DOHH2 (cell line): ENCODE results near the gene TMEM250.

Source experiments
- H3F3A ChIP-seq: fragments of 200-600 bp; sonication (generic), shearing (Covaris generic); 2 replicates; pipeline ENCODE4 v1.6.0; 2016; ENCODE audit warnings: antibody characterized with exemption, mild to moderate bottlenecking; ENCODE audit not compliant: control insufficient read depth, insufficient read depth
- H3K27ac ChIP-seq: fragments of 200-600 bp; sonication (generic); 2 replicates; pipeline ENCODE4 v1.5.1; 2014; ENCODE audit warnings: low read depth, mild to moderate bottlenecking, low read length, moderate library complexity
- H3K27me3 ChIP-seq: fragments of 200-600 bp; sonication (generic); 2 replicates; pipeline ENCODE4 v1.6.1; 2014; ENCODE audit warnings: mild to moderate bottlenecking, low read length, mixed read lengths; ENCODE audit not compliant: control insufficient read depth
- H3K36me3 ChIP-seq: fragments of 200-600 bp; sonication (generic); 2 replicates; pipeline ENCODE4 v1.6.1; 2014; ENCODE audit warnings: mild to moderate bottlenecking, low read length, moderate library complexity, mixed read lengths; ENCODE audit not compliant: control insufficient read depth
- H3K4me1 ChIP-seq: fragments of 200-600 bp; sonication (generic); 2 replicates; pipeline ENCODE4 v1.6.1; 2014; ENCODE audit warnings: mild to moderate bottlenecking, low read length, mixed read lengths; ENCODE audit not compliant: control insufficient read depth
- H3K4me2 ChIP-seq: fragments of 200-600 bp; sonication (generic); 2 replicates; pipeline ENCODE4 v1.6.0; 2014; ENCODE audit warnings: mild to moderate bottlenecking, low read length, moderate library complexity
- H3K4me3 ChIP-seq: fragments of 200-600 bp; sonication (generic); 2 replicates; pipeline ENCODE4 v1.5.1; 2014; ENCODE audit warnings: mild to moderate bottlenecking, low read length, mixed read lengths
- H3K79me2 ChIP-seq: fragments of 200-600 bp; sonication (generic); 2 replicates; pipeline ENCODE4 v1.6.1; 2014; ENCODE audit warnings: mild to moderate bottlenecking, low read length, mixed read lengths; ENCODE audit not compliant: control insufficient read depth
- H3K9me2 ChIP-seq: fragments of 200-600 bp; sonication (generic); replicated peaks from 2 replicates; pipeline ENCODE4 v1.6.1; 2014; ENCODE audit warnings: mild to moderate bottlenecking, low read length, mixed read lengths; ENCODE audit not compliant: control insufficient read depth
- H3K9me3 ChIP-seq: fragments of 200-600 bp; sonication (generic); 2 replicates; pipeline ENCODE4 v1.6.1; 2014; ENCODE audit warnings: antibody characterized with exemption, low read length, mixed read lengths; ENCODE audit not compliant: control insufficient read depth, insufficient read depth
- H4K20me1 ChIP-seq: fragments of 200-600 bp; sonication (generic); 2 replicates; pipeline ENCODE4 v1.6.0; 2014; ENCODE audit warnings: low read depth, mild to moderate bottlenecking, antibody characterized with exemption, low read length, moderate library complexity; ENCODE audit not compliant: control insufficient read depth, insufficient read depth
- CTCF ChIP-seq: fragments of 200-600 bp; sonication (generic); IDR thresholded peaks from one replicate; pipeline ENCODE4 v1.5.1; 2014; ENCODE audit warnings: antibody characterized with exemption, mild to moderate bottlenecking, low read depth, low read length; ENCODE audit not compliant: poor library complexity, severe bottlenecking
- EZH2phosphoT487 ChIP-seq: fragments of 200-600 bp; sonication (generic); IDR thresholded peaks from 2 replicates; pipeline ENCODE4 v1.6.1; 2017; ENCODE audit warnings: borderline replicate concordance, mild to moderate bottlenecking, antibody characterized with exemption, low read length, moderate library complexity, mixed read lengths

The TMEM250 gene

GRCh38 chr9:136156209-136157120 lies 37.8 kb upstream of the TMEM250 start:
- H3K9me2 ChIP-seq = no peaks in the 10 kb centered on the region
- no peaks in the 10 kb centered on the region for H4K20me1 ChIP-seq
- H3K36me3 ChIP-seq = no peaks in the 10 kb centered on the region
- no peaks in the 10 kb centered on the region for H3F3A ChIP-seq
- H3K27me3 ChIP-seq = no peaks in the 10 kb centered on the region
- H3K9me3 ChIP-seq = no peaks in the 10 kb centered on the region
- H3K79me2 ChIP-seq = no peaks in the 10 kb centered on the region
- H3K27ac ChIP-seq = no peak overlapping the region
- H3K4me2 ChIP-seq = no peak overlapping the region
- H3K4me1 ChIP-seq = no peaks in the 10 kb centered on the region
- H3K4me3 ChIP-seq = no peak overlapping the region
- TF ChIP-seq EZH2phosphoT487 (no peak), CTCF (no peak)

- Histone ChIP-seq H3F3A (no peaks in the 10 kb centered on the region), H3K36me3 (no peaks in the 10 kb centered on the region), H3K79me2 (no peaks in the 10 kb centered on the region), H3K9me2 (no peaks in the 10 kb centered on the region), H3K4me1 (peaks cover 3% of the 10 kb centered on the region; the same call in 1 of the 2 replicates), H3K9me3 (no peaks in the 10 kb centered on the region), H3K27me3 (no peaks in the 10 kb centered on the region), H4K20me1 (no peaks in the 10 kb centered on the region), H3K4me3 (no peak overlapping the region), H3K4me2 (no peak overlapping the region), H3K27ac (no peak overlapping the region)
- TF ChIP-seq CTCF (no peak), EZH2phosphoT487 (no peak)
Measured at GRCh38 chr9:136155576-136155975, 36.9 kb upstream of the TMEM250 start.

- Histone ChIP-seq H4K20me1 (no peaks in the 10 kb centered on the region), H3K4me3 (no peak overlapping the region), H3K79me2 (no peaks in the 10 kb centered on the region), H3K27me3 (no peaks in the 10 kb centered on the region), H3K9me3 (no peaks in the 10 kb centered on the region; the same call in 1 of the 2 replicates), H3F3A (no peaks in the 10 kb centered on the region), H3K9me2 (no peaks in the 10 kb centered on the region), H3K27ac (no peak overlapping the region), H3K36me3 (no peaks in the 10 kb centered on the region), H3K4me2 (no peak overlapping the region), H3K4me1 (peaks cover 3% of the 10 kb centered on the region; the same call in 1 of the 2 replicates)
- TF ChIP-seq EZH2phosphoT487 (no peak), CTCF (no peak)
Measured at GRCh38 chr9:136154943-136155342, 36.3 kb upstream of the TMEM250 start.
